ENCODE measurements around the gene AP2B1.

- no peak for TF ChIP-seq CTCF (IDR thresholded peaks at IDR 0.05)
- TF ChIP-seq POLR2A (IDR thresholded peaks at IDR 0.05), result no peak
Observed at GRCh38 chr17:35666967-35667532, 79.9 kb downstream of the AP2B1 start.

Measured in adrenal gland (tissue), 5 donors.